Neuron (in vitro differentiated cells): ENCODE measurements around the gene PIK3R1.
"Not testable (repeated sequence)": the region's sequence is repeated elsewhere in the genome, so short reads cannot be mapped to it uniquely, and the experiment has no call there.

Source experiments
- H2AFZ ChIP-seq: one replicate; pipeline ENCODE4 v1.6.1; 2013; ENCODE audit warnings: low read depth, mild to moderate bottlenecking, inconsistent platforms, low read length, moderate library complexity
- H3K27me3 ChIP-seq: one replicate; pipeline ENCODE4 v1.6.1; 2013; ENCODE audit warnings: low read length; ENCODE audit not compliant: insufficient read depth
- H3K36me3 ChIP-seq: one replicate; pipeline ENCODE4 v1.6.1; 2013; ENCODE audit warnings: low read length; ENCODE audit not compliant: insufficient read depth
- H3K4me1 ChIP-seq: one replicate; pipeline ENCODE4 v1.6.1; 2013; ENCODE audit warnings: low read length; ENCODE audit not compliant: insufficient read depth
- H3K4me3 ChIP-seq: 2 replicates; pipeline ENCODE4 v1.5.1; 2013; ENCODE audit warnings: mild to moderate bottlenecking, low read length, moderate library complexity
- H3K9me3 ChIP-seq: one replicate; pipeline ENCODE4 v1.6.1; 2013; ENCODE audit warnings: low read length

The PIK3R1 gene

GRCh38 chr5:68210654-68211053 lies 4.9 kb upstream of the PIK3R1 start:
- not testable (repeated sequence) for H3K9me3 ChIP-seq, H2AFZ ChIP-seq, H3K4me3 ChIP-seq, H3K27me3 ChIP-seq, H3K4me1 ChIP-seq, H3K36me3 ChIP-seq

DNA sequence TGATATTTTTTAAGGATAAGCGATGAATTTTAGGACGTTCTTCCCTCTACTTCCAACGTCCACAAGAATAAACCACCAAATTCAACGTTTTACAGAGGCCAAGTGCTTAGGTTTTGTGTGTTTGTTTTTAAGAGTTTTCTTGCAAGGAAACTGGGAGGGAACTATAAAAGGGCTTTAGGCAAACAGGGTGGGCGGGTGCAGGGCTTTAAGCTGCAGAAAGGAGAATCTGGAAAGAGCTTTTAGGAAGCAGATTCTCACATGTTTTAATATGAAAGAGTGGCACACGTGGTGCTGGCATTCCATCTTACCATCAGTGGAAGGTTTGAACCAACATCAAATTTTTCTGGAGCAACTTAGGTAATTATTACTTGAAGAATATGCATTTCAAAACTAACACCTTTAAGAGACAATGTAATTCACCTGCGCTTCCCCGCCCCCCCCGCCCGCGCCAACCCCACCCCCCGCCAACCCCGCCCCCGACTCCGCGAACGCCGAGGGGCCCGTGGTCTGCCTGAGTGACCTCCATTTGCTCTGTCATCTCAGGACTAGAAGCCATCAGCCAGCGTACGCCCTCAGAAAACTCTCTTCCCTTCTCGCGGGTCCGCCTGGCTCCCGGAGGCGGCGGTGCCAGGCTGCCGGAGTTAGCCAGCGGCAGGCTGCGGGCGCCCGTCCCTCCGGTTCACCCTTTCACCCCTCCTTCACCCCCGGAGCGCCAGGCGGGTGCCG lies 911 bp upstream of the PIK3R1 start:
- H3K4me3 ChIP-seq = peak overlapping the region; percentile 60

GRCh38 chr5:68215898-68216244 lies 315 bp downstream of the PIK3R1 start:
- no peaks in the 10 kb centered on the region for H3K36me3 ChIP-seq
- peak overlapping the region; percentile 60 for H3K4me3 ChIP-seq
- H3K4me1 ChIP-seq = peaks cover 19% of the 10 kb centered on the region
- H2AFZ ChIP-seq = peak overlapping the region; percentile 15
- H3K9me3 ChIP-seq = peaks cover under 1% of the 10 kb centered on the region
- no peaks in the 10 kb centered on the region for H3K27me3 ChIP-seq

More for the DNA sequence above, 911 bp upstream of the PIK3R1 start:
- H3K4me1 ChIP-seq = peaks cover 19% of the 10 kb centered on the region
- peaks cover 2% of the 10 kb centered on the region for H3K9me3 ChIP-seq
- no peaks in the 10 kb centered on the region for H3K36me3 ChIP-seq
- peak overlapping the region; percentile 15 for H2AFZ ChIP-seq
- no peaks in the 10 kb centered on the region for H3K27me3 ChIP-seq

DNA sequence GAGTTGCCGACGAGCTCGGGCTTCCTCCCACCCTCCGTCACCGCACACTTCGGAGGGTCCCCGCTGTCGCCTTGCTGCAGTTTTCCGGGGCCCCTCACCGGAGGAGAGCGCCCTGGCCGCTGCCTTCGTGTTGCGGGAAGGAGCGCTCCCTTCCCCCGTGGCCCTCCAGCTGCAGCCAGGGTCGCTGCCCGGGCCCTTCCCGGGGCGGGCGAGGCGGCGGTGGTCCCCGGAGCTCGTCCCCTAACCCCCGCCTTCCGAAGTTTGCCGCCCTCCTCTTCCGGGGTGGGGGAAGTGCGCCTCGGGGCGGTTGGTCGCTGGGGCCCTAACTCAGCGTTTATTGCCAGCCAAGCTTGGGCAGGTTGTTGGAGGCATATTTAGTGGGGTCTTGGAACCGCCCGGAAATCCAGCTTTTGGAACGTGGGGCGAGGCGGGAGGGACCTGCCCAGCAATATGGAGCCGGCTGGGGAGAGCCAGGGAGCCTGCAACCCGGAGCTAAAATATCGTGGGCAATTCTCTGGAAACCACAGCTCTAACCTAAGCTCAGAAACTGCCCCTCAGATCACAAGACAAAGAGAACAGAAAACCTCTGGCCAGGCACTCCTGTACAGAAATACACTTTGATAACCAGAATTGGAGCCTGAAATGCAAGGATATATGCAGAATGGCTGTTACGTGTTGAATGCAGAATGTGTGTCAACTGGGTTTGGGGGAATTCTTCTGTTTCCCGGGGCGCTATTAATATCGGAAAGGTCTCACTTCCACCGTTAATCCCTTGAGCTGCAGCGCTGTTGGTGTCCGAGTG lies 890 bp downstream of the PIK3R1 start:
- peaks cover 1% of the 10 kb centered on the region for H3K9me3 ChIP-seq
- H3K4me1 ChIP-seq = peaks cover 19% of the 10 kb centered on the region
- H3K36me3 ChIP-seq = no peaks in the 10 kb centered on the region
- H3K27me3 ChIP-seq = no peaks in the 10 kb centered on the region
- peak overlapping the region; percentile 15 for H2AFZ ChIP-seq
- peak overlapping the region; percentile 60 for H3K4me3 ChIP-seq

DNA sequence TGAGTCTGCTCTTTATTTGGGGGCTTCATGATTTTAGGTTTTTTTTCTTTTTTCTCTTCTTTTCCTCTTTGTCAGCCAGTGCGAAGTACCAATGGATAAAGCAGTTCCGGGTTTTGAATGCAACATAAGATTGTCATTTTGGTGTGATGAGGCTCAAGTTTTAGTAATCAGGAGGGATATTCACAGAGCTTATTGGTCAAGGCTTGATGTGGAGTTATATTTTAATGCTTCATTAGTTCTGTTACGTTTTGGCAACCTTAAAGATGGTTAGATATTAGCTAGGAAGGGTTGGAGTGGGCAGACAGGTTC lies 1.4 kb downstream of the PIK3R1 start:
- peak overlapping the region; percentile 60 for H3K4me3 ChIP-seq
- H2AFZ ChIP-seq = peak overlapping the region; percentile 15
- no peaks in the 10 kb centered on the region for H3K36me3 ChIP-seq
- no peaks in the 10 kb centered on the region for H3K27me3 ChIP-seq
- H3K9me3 ChIP-seq = peaks cover 1% of the 10 kb centered on the region
- H3K4me1 ChIP-seq = peaks cover 19% of the 10 kb centered on the region

- peak overlapping the region; percentile 15 for H2AFZ ChIP-seq
- H3K9me3 ChIP-seq = peaks cover 1% of the 10 kb centered on the region
- peak overlapping the region; percentile 60 for H3K4me3 ChIP-seq
Measured at GRCh38 chr5:68217528-68217927, 2.0 kb downstream of the PIK3R1 start.

GRCh38 chr5:68219161-68219816 lies 3.7 kb downstream of the PIK3R1 start:
- Histone ChIP-seq H3K9me3 (peaks cover 1% of the 10 kb centered on the region), H3K4me3 (no peak overlapping the region), H3K4me1 (peaks cover 17% of the 10 kb centered on the region)

More at GRCh38 chr5:68217528-68217927, 2.0 kb downstream of the PIK3R1 start:
- Histone ChIP-seq H3K27me3 (no peaks in the 10 kb centered on the region), H3K36me3 (no peaks in the 10 kb centered on the region), H3K4me1 (peaks cover 19% of the 10 kb centered on the region)

DNA sequence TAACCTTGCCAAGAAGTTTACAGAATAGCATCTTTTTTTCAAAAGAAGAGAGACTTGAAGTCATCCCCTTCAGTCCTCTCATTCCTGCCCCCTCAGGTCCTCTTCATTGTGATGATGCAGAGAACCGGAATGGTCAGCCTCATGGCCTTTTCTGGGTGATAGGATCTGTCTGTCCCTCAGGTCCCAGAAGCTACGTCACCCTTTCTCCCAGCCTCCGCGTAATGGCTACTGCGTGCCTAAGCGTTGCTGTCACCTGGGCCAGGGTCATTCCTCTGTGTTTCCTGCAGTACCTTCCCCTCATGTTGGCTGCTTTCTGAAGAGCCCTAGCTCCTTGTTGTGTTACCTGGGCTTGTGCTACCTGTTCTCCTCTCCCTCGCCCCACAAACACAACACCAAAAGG lies 4.7 kb downstream of the PIK3R1 start:
- H3K9me3 ChIP-seq = peaks cover 1% of the 10 kb centered on the region
- no peak overlapping the region for H3K4me3 ChIP-seq

More at GRCh38 chr5:68219161-68219816, 3.7 kb downstream of the PIK3R1 start:
- Histone ChIP-seq H3K27me3 (no peaks in the 10 kb centered on the region), H2AFZ (no peak overlapping the region), H3K36me3 (no peaks in the 10 kb centered on the region)

GRCh38 chr5:68220914-68221313 lies 5.4 kb downstream of the PIK3R1 start:
- peaks cover 3% of the 10 kb centered on the region for H3K36me3 ChIP-seq
- peaks cover 2% of the 10 kb centered on the region for H3K9me3 ChIP-seq
- no peak overlapping the region for H2AFZ ChIP-seq
- H3K4me1 ChIP-seq = peaks cover 13% of the 10 kb centered on the region
- no peaks in the 10 kb centered on the region for H3K27me3 ChIP-seq
- no peak overlapping the region for H3K4me3 ChIP-seq

More for the DNA sequence above, 4.7 kb downstream of the PIK3R1 start:
- peaks cover 13% of the 10 kb centered on the region for H3K4me1 ChIP-seq
- H2AFZ ChIP-seq = no peak overlapping the region
- no peaks in the 10 kb centered on the region for H3K27me3 ChIP-seq
- H3K36me3 ChIP-seq = no peaks in the 10 kb centered on the region

GRCh38 chr5:68221488-68221887 lies 5.9 kb downstream of the PIK3R1 start:
- Histone ChIP-seq H2AFZ (no peak overlapping the region), H3K36me3 (peaks cover 7% of the 10 kb centered on the region), H3K27me3 (no peaks in the 10 kb centered on the region), H3K4me3 (no peak overlapping the region), H3K4me1 (peaks cover 13% of the 10 kb centered on the region), H3K9me3 (peaks cover 5% of the 10 kb centered on the region)

- no peak overlapping the region for H2AFZ ChIP-seq
- no peaks in the 10 kb centered on the region for H3K27me3 ChIP-seq
- H3K4me1 ChIP-seq = peaks cover 13% of the 10 kb centered on the region
- H3K9me3 ChIP-seq = peaks cover 5% of the 10 kb centered on the region
- no peak overlapping the region for H3K4me3 ChIP-seq
- peaks cover 13% of the 10 kb centered on the region for H3K36me3 ChIP-seq
Measured at GRCh38 chr5:68222310-68222709, 6.8 kb downstream of the PIK3R1 start.

DNA sequence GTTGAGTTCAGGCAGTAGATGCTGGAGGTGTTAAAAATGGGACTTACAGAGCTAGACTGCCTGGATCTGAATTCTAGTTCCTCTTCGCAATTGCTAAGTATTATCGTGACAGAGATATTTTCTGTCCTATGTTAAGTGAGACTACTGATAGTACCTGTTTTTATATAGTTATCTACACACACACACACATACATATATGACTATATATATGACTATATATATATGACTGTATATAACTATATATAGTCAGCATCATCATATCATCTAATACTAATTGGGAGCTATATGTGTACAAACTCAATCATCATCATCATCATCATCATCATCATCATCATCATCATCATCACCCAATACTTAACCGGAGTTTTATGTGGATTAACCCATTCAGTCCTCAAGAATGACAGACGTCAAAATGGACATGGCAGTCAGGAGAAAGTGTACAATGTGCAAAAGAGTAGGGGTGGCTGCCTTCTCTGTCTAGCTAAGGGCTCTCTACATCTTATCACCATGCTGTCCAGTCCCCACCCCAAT lies 7.3 kb downstream of the PIK3R1 start:
- no peaks in the 10 kb centered on the region for H3K27me3 ChIP-seq
- peaks cover 8% of the 10 kb centered on the region for H3K4me1 ChIP-seq
- peaks cover 16% of the 10 kb centered on the region for H3K36me3 ChIP-seq
- H3K4me3 ChIP-seq = no peak overlapping the region
- H2AFZ ChIP-seq = no peak overlapping the region
- H3K9me3 ChIP-seq = peaks cover 5% of the 10 kb centered on the region

- no peaks in the 10 kb centered on the region for H3K27me3 ChIP-seq
- peaks cover 5% of the 10 kb centered on the region for H3K9me3 ChIP-seq
- H3K36me3 ChIP-seq = peaks cover 18% of the 10 kb centered on the region
- H2AFZ ChIP-seq = no peak overlapping the region
- no peak overlapping the region for H3K4me3 ChIP-seq
- no peaks in the 10 kb centered on the region for H3K4me1 ChIP-seq
Measured at GRCh38 chr5:68223904-68224303, 8.3 kb downstream of the PIK3R1 start.
